HCEC 1CT (cell line): ENCODE results near the gene CENPS.
"Not testable (repeated sequence)": the region's sequence is repeated elsewhere in the genome, so short reads cannot be mapped to it uniquely, and the experiment has no call there.

Experiments used
- DNase-seq: peaks from one replicate; pipeline ENCODE4 v3.0.0-alpha.2; 2017

Gene CENPS

DNA sequence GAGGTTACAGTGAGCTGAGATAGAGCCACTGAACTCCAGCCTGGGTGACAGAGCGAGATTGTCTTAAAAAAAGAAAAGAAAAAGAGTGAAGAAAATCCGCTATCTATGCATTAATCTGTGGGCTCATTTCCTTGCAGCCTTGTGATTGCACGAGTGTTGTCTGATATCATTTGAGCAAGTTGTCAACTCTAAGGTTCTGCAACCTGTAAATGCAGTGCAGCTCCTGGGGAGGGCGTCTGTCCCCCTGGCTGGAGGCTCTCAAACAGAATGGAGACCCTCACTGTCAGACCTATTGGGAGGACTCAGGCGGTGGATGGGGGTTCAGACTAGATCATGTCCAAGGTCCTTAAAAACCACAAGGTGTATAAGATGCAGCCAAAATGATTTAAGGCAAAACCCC lies 25.8 kb downstream of the CENPS start:
- no peak for DNase-seq

DNA sequence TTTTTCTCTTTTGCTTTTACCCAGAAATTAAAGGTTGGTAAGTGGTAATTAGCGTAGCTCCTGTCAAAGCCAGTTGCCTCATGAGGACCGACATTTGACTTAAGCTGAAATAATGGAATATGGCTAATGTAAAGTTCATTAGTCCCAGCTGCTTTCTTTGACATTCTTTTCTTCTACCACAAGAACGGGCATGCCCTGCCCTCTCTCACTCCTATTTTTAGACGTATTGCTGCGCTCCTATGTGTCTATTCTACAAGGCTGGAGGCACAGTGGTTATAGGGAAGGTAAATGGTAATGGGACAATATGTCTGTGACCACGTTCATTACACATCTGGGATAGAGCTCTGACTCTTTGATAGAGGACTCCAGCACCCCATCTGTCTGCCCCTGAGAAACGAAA lies 26.4 kb downstream of the CENPS start:
- no peak for DNase-seq

DNA sequence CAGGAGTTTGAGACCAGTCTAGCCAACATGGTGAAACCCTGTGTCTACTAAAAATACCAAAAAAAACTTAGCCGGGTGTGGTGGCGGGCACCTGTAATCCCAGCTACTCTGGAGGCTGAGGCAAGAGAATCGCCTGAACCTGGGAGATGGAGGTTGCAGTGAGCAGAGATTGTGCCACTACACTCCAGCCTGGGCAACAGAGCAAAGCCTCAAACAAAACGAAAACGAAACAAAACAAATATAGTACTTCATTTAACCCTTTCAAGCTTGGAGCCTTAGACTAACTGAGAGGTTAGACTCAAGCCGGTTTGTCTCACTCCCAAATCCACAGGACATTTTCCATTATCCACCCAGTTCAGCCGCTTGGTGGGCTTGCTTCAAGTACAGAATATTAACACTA lies 27.2 kb downstream of the CENPS start:
- DNase-seq, result not testable (repeated sequence)

DNA sequence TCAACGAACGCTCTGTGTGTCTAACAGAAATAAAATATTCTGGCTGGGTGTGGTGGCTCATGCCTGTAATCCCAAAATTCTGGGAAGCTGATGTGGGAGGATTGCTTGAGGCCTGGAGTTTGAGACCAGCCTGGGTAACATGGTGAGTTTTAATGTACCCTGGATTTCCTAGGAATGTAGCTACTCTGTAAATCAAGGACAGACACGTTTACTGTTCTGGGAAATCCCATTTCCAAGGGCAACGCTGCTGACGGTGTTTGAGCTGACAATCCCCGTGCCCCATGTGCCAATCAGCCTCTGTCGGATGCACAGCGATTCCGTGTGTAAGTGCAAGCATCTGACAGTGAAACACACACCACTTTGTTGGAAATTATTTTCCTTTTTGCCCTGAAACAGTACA lies 27.6 kb downstream of the CENPS start:
- DNase-seq, result no peak

DNA sequence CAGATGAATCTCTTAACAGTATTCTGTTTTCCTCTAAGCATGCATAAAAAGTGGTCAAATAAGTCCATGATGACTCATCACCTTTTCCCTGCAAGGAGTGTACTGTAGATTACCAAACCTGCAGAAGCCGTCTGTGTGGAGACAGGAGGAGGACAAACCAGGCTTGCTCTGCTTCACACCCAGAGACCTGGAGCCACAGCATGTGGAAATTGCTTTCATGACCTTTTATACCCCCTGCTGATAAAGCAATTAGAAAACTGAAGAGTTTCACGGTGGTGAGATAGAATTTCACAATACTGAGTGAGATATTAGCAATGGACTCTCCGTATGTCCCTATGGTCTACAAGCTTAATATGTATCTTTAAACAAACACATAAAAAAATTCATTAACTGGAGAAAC lies 29.0 kb downstream of the CENPS start:
- peak; percentile 72 for DNase-seq

DNA sequence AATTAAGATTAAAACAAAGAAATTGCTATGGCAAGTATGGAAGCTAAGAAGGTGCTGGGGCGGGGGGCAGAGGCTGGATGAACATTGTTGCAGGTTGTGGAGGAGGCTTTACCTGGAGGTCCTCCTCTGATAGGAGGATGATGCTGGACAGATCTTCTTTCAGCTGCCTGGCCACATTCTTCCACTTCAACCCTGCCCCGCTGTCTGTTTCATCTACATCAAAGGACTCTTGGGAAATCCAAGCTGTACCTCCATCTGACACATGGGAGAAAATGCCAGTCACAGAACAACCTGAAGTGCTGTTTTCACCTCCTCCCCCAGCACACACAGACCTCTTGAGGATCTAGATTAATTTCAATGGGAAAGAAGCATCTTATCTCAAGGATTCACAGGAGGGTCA lies 36.8 kb downstream of the CENPS start:
- no peak for DNase-seq

DNA sequence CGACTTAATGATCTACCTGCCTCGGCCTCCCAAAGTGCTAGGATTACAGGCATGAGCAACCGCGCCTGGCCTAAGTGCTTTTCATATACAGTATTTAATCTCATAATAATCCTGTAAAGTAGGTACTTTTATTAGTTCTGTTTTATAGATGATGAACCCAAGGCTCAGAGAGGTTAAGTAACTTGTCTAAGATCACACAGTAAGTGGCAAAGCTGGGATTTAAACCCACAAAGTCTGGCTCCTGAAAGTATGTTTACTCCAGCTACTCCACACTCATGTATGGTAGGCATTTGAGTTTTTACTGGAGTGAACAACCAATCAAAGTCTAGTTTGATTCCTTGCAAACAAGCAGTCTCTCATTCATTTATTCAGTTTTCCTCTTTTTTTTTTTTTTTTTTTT lies 39.8 kb downstream of the CENPS start:
- DNase-seq, result no peak

DNA sequence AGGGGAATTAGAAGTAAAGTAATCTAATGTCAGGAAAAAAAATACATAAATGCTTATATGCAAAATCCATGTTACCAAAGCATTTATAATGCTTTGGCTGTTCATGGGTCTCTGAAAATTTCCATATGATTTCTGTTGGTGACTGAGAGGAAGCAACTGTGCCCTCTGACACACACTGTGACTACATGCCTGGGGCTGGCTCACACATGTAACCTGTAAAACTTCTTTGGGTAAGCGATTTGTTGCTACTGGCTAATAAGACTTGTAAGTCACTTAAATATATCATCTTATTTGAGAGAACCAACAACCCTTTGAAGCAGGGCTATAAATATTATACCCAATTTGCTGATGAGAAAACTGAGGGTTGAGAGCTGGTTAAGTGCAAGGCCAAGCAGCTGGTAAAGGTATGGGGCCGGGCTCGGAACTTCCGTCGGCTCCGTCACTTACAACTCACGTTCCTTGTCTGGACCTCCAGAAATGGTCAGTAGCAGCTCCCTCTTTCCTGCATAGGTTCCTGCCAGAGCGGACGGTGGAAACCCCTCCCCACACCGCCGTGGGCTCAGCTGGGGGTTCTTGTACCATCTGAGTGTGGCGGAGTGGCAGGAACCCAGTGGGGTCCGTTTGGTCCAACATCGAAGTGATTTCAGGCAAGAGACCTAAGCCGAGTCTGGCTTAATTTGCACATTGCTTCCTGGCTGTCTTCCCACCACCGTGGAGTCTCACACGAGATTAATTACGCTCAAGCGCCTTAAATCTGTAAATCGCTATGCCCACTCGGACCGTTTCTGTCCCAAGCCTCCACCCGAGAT lies 41.4 kb downstream of the CENPS start:
- DNase-seq, result peak; percentile 19

DNA sequence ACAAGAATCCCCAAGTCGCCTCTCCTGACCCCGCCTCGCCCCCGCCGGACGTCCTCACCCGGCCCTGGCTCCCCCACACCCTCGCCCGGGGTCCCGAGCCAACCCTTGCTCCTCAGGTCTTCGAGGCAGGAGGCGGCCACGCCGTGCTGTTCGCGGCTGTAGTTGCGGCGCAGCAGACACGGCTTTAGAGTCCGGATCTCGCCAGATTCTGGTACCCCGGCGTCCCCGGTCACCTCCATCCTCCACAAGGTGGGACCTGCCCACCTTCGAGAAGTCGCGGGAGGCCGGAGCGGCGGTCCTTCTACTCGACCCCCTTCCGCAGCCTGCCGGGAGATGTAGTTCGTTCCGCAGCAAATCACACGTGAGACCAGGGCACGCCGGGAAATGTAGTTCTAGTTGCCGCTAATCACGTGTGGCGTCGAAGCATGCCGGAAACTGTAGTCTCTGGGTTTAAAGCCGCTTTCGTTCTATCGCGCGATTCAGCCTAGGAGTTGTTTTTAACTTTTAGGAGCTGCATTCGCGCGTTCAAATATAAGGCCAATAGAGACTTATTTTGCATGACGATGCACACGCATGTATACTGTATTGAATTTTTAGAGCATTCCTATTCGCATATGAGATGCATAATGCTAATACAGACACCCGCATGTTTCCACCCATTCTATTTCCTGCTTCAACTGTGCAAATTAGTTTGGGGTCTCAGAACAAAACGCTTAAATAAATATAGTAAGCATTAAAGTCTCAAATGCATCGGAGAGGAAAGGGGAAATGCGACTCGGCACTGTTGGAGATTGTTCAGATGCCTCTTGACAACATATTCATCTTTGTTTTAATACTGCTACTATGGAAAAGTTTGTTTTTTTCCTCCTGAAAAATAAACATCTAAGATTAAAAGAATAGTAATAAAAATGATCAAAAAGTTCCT lies 42.2 kb downstream of the CENPS start, which contains the start of gene DFFA:
Gene DFFA, minus strand, starts transcription at position 310 of the 925 bp plus-strand sequence. Its CDS starts 71 bp downstream, at position 239.
- DNase-seq, result peak; percentile 98

DNA sequence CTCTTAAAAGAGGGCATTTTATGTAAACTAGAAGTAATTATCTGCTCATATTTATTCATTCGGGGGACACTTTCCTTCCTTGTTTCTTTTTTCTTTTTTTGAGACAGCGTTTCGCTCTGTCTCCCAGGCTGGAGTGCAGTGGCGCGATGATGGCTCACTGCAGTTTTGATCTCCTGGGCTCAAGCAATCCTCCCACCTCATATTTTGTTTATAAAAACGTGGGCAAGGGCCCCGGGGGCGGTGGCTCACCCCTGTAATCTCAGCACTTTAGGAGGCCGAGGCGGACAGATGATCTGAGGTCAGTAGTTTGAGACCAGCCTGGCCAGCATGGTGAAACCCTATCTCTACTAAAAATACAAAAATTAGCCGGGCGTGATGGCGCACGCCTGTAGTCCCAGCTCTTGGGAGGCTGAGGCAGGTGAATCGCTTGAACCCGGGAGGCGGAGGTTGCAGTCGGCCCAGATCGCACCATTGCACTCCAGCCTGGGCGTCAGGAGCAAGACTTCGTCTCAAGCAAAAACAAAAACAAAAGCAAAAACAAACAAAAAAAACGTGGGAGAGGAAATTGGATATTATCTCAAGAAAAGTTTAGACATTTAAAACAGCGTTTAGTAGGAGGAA lies 43.0 kb downstream of the CENPS start:
- DNase-seq, result no peak

DNA sequence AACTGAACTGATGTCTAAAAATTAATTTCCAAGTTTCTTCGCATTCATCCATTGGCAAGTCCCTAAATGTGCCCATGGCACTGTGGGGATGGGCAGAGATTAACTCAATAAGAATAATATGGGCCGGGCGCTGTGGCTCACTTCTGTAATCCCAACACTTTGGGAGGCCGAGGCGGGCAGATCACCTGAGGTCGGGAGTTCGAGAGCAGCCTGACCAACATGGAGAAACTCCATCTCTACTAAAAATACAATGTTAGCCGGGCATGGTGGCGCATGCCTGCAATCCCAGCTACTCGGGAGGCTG lies 44.0 kb downstream of the CENPS start:
- DNase-seq, result not testable (repeated sequence)

DNA sequence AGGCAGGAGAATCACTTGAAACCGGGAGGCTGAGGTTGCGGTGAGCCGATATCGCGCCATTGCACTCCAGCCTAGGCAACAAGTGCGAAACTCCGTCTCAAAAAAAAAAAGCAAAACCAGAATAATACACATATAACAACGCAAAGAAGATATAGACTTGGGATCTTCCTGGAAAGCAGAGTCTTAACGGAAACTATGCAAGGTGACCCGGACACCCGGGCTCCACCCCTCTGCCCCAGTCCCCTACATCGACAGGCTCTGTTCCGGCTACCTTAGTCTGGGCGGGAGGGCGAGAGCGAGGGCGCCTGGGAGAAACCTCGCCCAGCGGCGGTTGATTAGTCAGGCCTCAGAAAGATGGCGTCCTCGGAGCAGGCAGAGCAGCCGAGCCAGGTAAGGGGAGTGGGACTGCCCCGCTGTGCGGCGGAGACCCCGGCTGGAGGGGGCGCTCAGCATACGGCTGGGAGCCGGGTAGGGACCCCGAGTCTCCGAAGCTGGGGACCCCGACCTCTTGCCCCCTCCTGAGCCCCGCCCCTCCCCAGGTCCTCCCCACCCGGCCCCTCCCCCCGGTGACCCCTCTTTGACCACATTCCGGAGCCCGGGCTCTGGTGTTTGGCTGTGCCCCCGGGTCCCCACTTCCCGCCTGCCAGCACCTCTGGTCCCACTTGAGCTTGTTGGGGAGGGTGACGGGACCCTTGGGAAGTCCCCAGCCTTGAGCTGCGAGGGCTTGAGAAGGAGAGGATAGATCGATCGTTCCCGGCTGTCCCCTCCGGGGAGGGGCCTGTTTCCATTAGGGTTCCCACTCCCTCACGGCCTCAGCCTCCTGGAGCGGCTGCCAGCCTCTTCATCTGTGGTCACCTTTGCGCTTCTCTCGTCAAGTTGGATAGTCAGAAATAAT lies 44.6 kb downstream of the CENPS start, which contains the start of gene PEX14:
Gene PEX14, plus strand, starts transcription at position 338 of the 895 bp plus-strand sequence. Its CDS starts 17 bp downstream, at position 355.
- peak; percentile 84 for DNase-seq

DNA sequence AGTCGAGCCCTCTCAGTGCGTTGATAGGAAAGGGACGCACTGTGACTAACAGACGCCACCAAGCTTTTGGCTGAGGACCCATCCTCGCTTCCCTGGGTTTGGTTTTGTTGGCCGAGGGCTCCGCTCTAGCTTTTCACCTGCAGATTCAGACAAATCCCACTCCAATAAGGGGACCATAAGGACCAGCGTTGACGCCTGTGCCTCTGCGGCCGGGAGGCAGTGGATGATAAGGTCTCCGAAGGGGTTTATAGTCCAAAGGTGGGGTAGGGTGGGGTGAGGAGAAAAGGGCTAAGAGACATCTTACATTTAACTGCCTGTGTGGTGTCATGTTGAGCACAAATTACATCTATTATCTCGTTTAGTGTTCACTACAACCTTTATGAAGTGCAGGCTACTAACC lies 45.3 kb downstream of the CENPS start:
- no peak for DNase-seq

DNA sequence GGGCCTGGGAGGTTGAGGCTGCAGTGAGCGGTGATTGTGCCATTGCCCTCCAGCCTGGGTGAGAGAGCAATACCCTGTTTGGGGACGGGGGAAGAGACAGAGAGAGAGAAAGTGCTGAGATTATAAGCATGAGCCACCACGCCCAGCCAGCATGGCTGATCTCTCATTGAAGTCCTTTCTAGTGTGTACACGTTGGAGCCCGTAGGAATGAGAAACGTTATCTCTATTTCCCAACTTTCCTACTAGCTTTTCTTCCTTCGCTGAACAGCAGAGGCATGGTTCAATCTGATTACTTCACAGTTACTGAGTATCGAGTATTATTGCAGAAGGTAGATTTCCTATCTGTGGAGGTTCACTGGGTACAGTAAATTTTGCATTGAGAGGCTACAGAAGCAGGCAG lies 49.1 kb downstream of the CENPS start:
- no peak for DNase-seq

DNA sequence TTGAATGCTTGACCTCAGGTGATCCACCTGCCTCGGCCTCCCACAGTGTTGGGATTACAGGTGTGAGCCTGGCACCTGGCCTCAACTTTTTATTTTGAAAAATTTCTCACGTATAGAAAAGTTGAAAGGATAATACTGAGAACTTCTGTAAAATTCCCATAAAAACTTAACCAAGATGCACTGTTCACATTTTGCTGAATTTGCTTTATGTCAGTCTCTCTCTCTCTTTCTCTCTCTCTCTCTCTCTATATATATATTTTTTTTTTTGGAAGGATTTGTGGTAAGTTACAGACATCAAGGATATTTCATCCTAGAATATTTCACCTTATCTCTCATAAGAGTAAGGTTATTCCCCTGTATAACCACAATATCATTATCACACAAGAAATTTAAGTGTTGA lies 50.4 kb downstream of the CENPS start:
- no peak for DNase-seq

DNA sequence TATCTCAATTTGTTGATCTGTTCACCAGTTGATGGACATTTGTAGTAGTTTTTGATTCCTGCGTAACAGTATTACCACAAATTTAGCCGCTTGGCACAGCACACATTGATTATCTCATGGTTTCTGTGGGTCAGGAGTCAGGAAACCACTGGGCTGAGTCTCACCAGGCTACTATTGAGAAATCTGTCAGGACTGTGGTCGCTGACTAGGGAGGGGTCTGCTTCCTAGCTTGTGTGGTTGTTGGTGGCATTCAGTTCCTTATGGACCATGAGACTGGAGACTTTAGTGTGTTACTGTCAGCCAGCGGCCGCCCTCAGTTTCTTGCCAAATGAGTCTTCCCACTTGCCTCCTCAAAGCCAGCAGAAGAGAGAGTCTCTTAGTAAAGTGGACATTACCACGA lies 54.3 kb downstream of the CENPS start:
- no peak for DNase-seq

DNA sequence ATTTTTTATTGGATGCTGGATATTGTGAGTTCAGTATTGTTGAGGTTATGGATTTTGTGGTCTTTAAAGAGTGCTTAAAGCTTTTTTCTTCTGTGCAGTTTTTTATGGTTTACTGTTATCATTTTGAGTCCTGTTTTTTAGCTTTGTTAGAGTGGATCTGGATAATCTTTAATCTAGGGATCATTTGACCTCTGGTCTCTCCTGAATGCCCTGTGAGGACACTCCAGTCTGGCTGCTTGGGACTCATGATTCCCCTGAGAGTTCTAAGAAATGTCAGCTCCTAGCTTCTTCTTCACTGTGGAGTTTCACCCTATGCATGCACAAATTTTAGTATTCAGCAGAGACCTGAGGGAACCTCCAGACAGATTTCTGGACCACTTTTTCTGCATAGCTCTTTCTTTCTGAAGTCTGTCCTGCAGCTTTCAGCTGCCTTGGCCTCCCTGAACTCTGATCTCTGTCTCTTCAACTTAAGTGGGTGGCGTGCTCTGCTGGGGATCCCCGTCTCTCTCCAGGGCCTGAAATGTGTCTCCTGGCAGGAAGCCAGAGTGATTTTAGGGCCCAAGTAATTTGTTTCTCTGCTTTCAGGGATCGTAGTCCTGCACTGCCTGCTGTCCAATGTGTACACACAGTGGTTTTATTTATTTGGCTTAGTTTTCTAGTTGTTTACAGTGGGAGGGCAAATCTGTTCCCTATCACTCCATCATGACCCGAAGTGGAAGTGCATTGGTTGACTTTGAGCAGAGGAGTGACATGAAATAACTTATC lies 59.2 kb downstream of the CENPS start:
- DNase-seq, result no peak

DNA sequence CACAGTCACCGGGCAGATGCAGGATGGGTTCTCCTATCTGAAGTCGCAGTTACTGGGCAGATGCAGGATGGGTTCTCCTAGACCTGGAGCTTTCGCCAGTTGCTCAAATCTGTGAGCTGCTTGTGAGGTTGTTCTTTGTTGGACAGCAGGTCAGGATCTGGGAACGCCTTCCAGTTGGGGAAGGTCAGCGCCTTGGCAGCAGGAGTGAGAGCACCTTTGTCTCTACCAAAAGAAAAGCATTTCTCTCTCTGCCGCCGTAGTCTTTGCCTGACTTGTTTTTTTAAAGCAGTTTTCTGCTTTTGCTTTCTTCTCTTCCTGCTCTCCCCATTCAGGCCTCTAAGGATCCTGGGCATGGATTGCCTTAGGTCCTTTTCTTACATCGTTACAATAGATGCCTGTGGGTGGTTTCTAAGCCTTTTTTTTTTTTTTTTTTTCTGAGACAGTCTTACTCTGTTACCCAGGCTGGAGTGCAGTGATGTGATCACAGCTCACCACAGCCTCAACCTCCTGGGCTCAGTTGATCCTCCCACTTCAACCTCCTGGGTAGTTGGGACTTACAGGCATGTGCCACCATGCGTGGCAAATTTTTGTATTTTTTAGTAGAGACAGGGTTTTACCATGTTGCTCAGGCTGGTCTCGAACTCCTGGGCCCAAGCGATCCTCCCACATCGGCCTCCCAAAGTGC lies 60.2 kb downstream of the CENPS start:
- no peak for DNase-seq
